ENCODE data around the gene DBNL. TPM values are rescaled to one million over a fixed set of nuclear protein-coding genes. Genes with fewer than 3 reads are reported as not detected.
A peak's percentile ranks its signal among the peaks of the same experiment; 100 is the strongest.

Gene DBNL
- total RNA-seq, 4 donors from 2014 or later: 92.2 to 132 (median 124) TPM

DNA sequence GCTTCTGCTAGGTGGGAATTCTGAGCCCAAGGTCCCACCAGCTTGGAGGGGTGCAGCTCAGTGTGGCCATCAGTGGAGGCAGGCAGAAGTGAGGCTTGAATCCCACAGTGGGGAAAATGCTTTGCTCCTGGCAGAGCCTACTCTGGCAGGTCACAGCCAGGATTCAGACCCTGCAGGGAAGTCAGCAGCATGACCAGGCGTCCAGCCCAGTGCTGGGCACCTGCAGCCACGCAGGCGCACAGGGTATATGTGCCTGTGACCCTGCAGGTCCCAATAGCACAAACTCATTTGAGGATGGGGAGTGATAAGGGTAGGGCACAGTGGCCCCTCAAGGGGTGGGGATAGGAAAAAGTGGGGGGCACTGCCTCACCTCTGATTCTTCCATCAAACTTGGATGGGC lies 51.3 kb downstream of the DBNL start:
- H3K4me1 ChIP-seq: peaks cover 0 to 56% (median 9%) of the 10 kb centered on the region in 3 donors
- no peak overlapping the region for H3K4me3 ChIP-seq
- no peaks in the 10 kb centered on the region for H3K9me3 ChIP-seq
- ATAC-seq: no peak
- H3K36me3 ChIP-seq: no peaks in the 10 kb centered on the region
- WGBS, 2 donors (ENCODE audit: low coverage in 1 of 2): no CpG with 5 or more reads among the region's 3 CpGs
- H3K27ac ChIP-seq: no peak overlapping the region
- H3K27me3 ChIP-seq: no peaks in the 10 kb centered on the region
- TF ChIP-seq POLR2A (IDR thresholded peaks at IDR 0.05) (no peak), POLR2AphosphoS5 (IDR thresholded peaks at IDR 0.05) (no peak), CTCF (IDR thresholded peaks at IDR 0.05) (no peak), EP300 (IDR thresholded peaks at IDR 0.05) (no peak)

DNA sequence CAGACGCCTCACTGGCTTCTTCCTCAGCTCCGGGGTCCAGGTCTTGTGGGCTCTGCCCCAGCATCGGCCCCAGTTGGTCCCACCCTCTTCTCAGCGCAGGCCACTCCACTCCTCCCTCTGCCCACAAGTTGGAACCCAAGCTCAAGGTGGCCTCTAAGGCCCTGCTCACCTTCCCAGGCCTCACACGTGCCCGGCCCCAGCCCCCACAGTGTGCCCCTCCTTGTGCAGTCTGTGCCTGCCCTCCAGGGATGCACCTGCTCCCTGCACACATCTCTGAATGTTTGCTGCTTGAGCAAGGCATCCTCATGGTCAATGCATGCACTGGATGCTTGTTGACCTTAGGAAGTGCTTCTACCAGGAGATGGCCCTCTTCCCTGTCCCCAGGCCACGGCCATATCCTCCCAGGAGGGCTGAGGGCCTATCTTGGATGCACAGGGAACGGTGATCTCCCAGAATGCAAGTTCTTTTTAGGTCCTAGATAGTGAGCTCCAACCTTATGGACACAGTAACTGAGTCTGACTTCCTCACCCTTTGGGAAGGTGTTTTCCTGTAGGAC lies 51.9 kb downstream of the DBNL start:
- H3K4me1 ChIP-seq: peaks cover 0 to 56% (median 9%) of the 10 kb centered on the region in 3 donors
- no peaks in the 10 kb centered on the region for H3K27me3 ChIP-seq
- TF ChIP-seq CTCF (IDR thresholded peaks at IDR 0.05) (no peak), POLR2A (IDR thresholded peaks at IDR 0.05) (no peak), EP300 (IDR thresholded peaks at IDR 0.05) (no peak), POLR2AphosphoS5 (IDR thresholded peaks at IDR 0.05) (no peak)
- H3K9me3 ChIP-seq: no peaks in the 10 kb centered on the region
- 71 to 83% methylated on average over 1 of the region's 8 CpGs for WGBS, 2 donors (ENCODE audit: low coverage in 1 of 2)
- no peak overlapping the region for H3K4me3 ChIP-seq
- no peak for ATAC-seq
- no peak overlapping the region for H3K27ac ChIP-seq
- H3K36me3 ChIP-seq: no peaks in the 10 kb centered on the region

GRCh38 chr7:44097064-44097932 lies 52.8 kb downstream of the DBNL start:
- H3K4me1 ChIP-seq: peaks cover 0 to 58% (median 9%) of the 10 kb centered on the region in 3 donors
- no peak for ATAC-seq
- 58 to 88% methylated on average over 3 to 8 of the region's 9 CpGs for WGBS, 2 donors (ENCODE audit: low coverage in 1 of 2)
- H3K36me3 ChIP-seq: no peaks in the 10 kb centered on the region
- peak overlapping the region in 1 of 4 donors; percentile 24 for H3K27ac ChIP-seq
- H3K27me3 ChIP-seq: no peaks in the 10 kb centered on the region
- TF ChIP-seq EP300 (IDR thresholded peaks at IDR 0.05) (no peak), POLR2AphosphoS5 (IDR thresholded peaks at IDR 0.05) (no peak), POLR2A (IDR thresholded peaks at IDR 0.05) (no peak), CTCF (IDR thresholded peaks at IDR 0.05) (no peak)
- H3K4me3 ChIP-seq: no peak overlapping the region
- no peaks in the 10 kb centered on the region for H3K9me3 ChIP-seq

DNA sequence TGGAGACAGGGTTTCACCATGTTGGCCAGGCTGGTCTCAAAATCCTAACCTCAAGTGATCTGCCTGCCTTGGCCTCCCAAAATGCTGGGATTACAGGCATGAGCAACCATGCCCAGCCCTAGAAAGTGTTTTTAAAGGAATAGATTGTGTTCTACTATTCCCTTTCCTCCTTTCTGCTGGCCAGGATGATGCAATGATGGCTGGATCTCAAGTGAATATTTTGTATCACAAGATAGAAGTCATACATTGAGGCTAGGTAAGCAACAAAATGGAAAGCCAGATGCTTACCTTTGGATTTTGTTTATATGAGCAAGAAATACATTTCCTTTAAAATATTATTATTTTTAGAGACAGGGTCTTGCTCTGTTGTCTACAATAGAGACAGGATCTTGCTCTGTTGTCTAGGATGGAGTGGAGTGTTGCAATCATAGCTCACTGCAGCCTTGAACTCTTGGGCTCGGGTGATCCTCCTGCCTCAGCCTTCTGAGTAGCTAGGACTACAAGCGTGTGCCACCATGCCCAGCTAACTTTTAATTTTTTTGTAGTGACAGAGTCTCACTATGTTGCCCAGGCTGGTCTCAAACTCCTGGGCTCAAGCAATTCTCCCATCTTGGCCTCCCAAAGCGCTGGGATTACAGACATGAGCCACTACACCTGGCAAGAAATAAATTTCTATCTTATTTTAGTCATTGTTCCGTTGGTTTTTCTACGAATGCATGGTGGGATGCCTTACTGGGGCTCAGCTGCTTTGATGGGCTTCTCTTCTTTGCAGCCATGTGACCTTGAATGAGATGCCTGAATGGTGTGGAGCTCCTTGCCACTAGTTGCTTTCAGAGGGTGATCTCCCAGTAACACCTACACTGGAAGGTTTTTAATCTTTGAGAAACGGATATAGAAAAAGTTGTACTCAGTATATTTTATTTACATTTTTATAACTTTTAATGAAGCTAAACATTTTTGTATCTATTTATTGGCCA lies 53.9 kb downstream of the DBNL start:
- Histone ChIP-seq H3K36me3 (no peaks in the 10 kb centered on the region), H3K4me1 (peaks cover 0 to 65% (median 9%) of the 10 kb centered on the region in 3 donors), H3K4me3 (no peak overlapping the region), H3K27me3 (no peaks in the 10 kb centered on the region), H3K27ac (no peak overlapping the region), H3K9me3 (no peaks in the 10 kb centered on the region)
- no peak for TF ChIP-seq POLR2AphosphoS5 (IDR thresholded peaks at IDR 0.05)
- WGBS, 2 donors (ENCODE audit: low coverage in 1 of 2): 86 to 91% methylated on average over 6 of the region's 6 CpGs
- no peak for ATAC-seq

- WGBS, 2 donors (ENCODE audit: low coverage in 1 of 2): 50 to 79% methylated on average over 4 of the region's 4 CpGs
- no peak for ATAC-seq
- TF ChIP-seq EP300 (IDR thresholded peaks at IDR 0.05) (no peak), CTCF (IDR thresholded peaks at IDR 0.05) (no peak), POLR2A (IDR thresholded peaks at IDR 0.05) (no peak), POLR2AphosphoS5 (IDR thresholded peaks at IDR 0.05) (no peak)
- Histone ChIP-seq H3K36me3 (no peaks in the 10 kb centered on the region), H3K27me3 (no peaks in the 10 kb centered on the region), H3K4me3 (no peak overlapping the region), H3K27ac (peak overlapping the region in 2 of 4 donors; percentile 91 to 93), H3K9me3 (no peaks in the 10 kb centered on the region), H3K4me1 (peaks cover 0 to 66% (median 9%) of the 10 kb centered on the region in 3 donors)
These were observed 55.2 kb downstream of the DBNL start for GRCh38 chr7:44099669-44100068.
